Astrocyte (in vitro differentiated cells and primary cell): Measurements from ENCODE around the gene PACRG.

Experiments
- CTCF ChIP-seq: IDR thresholded peaks from 2 replicates; pipeline ENCODE4 v1.5.1; 2011; ENCODE audit warnings: low read depth, mild to moderate bottlenecking, inconsistent platforms, low read length, moderate library complexity; ENCODE audit not compliant: insufficient read depth
- EZH2 ChIP-seq: IDR thresholded peaks from 2 replicates; pipeline ENCODE4 v1.6.1; 2012; ENCODE audit warnings: mild to moderate bottlenecking, low read length, inconsistent platforms; ENCODE audit not compliant: insufficient read depth

DNA sequence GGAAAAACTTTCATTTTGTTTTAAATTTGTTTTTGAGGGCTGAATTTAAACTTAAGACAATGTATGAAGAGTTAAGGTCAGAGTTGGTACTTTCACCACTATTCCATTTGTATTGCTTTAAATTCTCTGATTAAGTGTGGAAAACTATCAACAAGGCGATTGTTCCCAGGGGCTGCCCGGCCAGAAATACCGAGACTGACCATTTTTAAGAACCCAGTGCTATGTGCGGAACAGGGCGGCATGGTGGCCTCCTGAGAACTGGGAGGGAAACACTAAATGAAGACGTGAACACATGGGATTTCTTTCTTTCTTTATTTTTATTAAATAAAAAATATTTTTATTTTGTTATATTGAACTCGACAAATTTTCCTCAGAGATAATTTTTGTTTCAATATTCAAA, 465.6 kb downstream of the PACRG start:
- TF ChIP-seq CTCF (no peak), EZH2 (no peak)
